Neuronal stem cell (in vitro differentiated cells): ENCODE results near the gene NFATC4.

Experiments
- DNase-seq: peaks from one replicate; pipeline ENCODE4 v3.0.0-alpha.2; 2013; ENCODE audit warnings: low spot score
- H2AFZ ChIP-seq: one replicate; pipeline ENCODE4 v1.6.1; 2013; ENCODE audit warnings: mild to moderate bottlenecking, low read length, inconsistent platforms
- H2AK5ac ChIP-seq: 2 replicates; pipeline ENCODE4 v1.6.1; 2013; ENCODE audit warnings: low read depth, mild to moderate bottlenecking, inconsistent platforms, low read length, moderate library complexity, mixed read lengths
- H2BK120ac ChIP-seq: 2 replicates; pipeline ENCODE4 v1.6.1; 2013; ENCODE audit warnings: low read depth, mild to moderate bottlenecking, inconsistent platforms, low read length, moderate library complexity, mixed read lengths
- H2BK12ac ChIP-seq: one replicate; pipeline ENCODE4 v1.6.1; 2013; ENCODE audit warnings: low read length, inconsistent platforms
- H2BK15ac ChIP-seq: 2 replicates; pipeline ENCODE4 v1.6.1; 2013; ENCODE audit warnings: mild to moderate bottlenecking, low read length, inconsistent platforms, mixed read lengths
- H2BK5ac ChIP-seq: one replicate; pipeline ENCODE4 v1.6.1; 2013; ENCODE audit warnings: inconsistent platforms, mild to moderate bottlenecking, low read length, moderate library complexity
- H3K14ac ChIP-seq: one replicate; pipeline ENCODE4 v1.6.1; 2013; ENCODE audit warnings: low read length, inconsistent platforms
- H3K18ac ChIP-seq: 2 replicates; pipeline ENCODE4 v1.6.1; 2013; ENCODE audit warnings: low read length, inconsistent platforms
- H3K23ac ChIP-seq: 2 replicates; pipeline ENCODE4 v1.6.1; 2013; ENCODE audit warnings: low read depth, mild to moderate bottlenecking, mixed read lengths, low read length, inconsistent platforms; ENCODE audit not compliant: poor library complexity
- H3K27ac ChIP-seq: replicated peaks from 3 replicates; pipeline ENCODE4 v1.5.1; 2013; ENCODE audit warnings: low read length, inconsistent platforms
- H3K27me3 ChIP-seq, 3 experiments: 2 replicates each; pipeline ENCODE4 v1.6.1; 2013; ENCODE audit warnings: low read length in 3 of 3, mild to moderate bottlenecking in 2 of 3, inconsistent platforms in 1 of 3, low read depth in 1 of 3, mixed read lengths in 1 of 3, moderate library complexity in 1 of 3; ENCODE audit not compliant: control insufficient read depth in 3 of 3, insufficient read depth in 3 of 3
- H3K36me3 ChIP-seq, 2 donors: replicated peaks in 1 of 2; 2 replicates each; pipeline ENCODE4 v1.6.1; 2013; ENCODE audit warnings: low read length in 2 of 2; ENCODE audit not compliant: control insufficient read depth in 2 of 2, insufficient read depth in 2 of 2
- H3K4ac ChIP-seq: 2 replicates; pipeline ENCODE4 v1.6.1; 2013; ENCODE audit warnings: inconsistent platforms, mild to moderate bottlenecking, low read length, moderate library complexity
- H3K4me1 ChIP-seq, 2 donors: 1 replicate in 1 of 2; 2 replicates in 1 of 2; pipeline ENCODE4 v1.6.1; 2013; ENCODE audit warnings: low read length in 2 of 2, low read depth in 1 of 2; ENCODE audit not compliant: control insufficient read depth in 2 of 2, insufficient read depth in 1 of 2
- H3K4me2 ChIP-seq: one replicate; pipeline ENCODE4 v1.6.1; 2013; ENCODE audit warnings: mild to moderate bottlenecking, low read length, inconsistent platforms; ENCODE audit not compliant: insufficient read depth, poor library complexity, severe bottlenecking
- H3K4me3 ChIP-seq, 2 donors: 2 replicates each; pipeline ENCODE4 v1.5.1; 2013; ENCODE audit warnings: low read length in 2 of 2, mild to moderate bottlenecking in 2 of 2, inconsistent platforms in 1 of 2, moderate library complexity in 1 of 2
- H3K79me1 ChIP-seq: one replicate; pipeline ENCODE4 v1.6.1; 2013; ENCODE audit warnings: low read depth, mild to moderate bottlenecking, inconsistent platforms, low read length, moderate library complexity
- H3K9ac ChIP-seq: one replicate; pipeline ENCODE4 v1.6.1; 2013; ENCODE audit warnings: mild to moderate bottlenecking, low read depth, low read length, inconsistent platforms; ENCODE audit not compliant: poor library complexity
- H3K9me3 ChIP-seq, 2 donors: replicated peaks in 1 of 2; 2 replicates each; pipeline versions ENCODE3 to v1.6.1; 2013; ENCODE audit warnings: low read length in 2 of 2, mild to moderate bottlenecking in 2 of 2, inconsistent platforms in 1 of 2, low read depth in 1 of 2, mixed read lengths in 1 of 2, moderate library complexity in 1 of 2; ENCODE audit not compliant: control insufficient read depth in 2 of 2, insufficient read depth in 1 of 2
- H4K8ac ChIP-seq: one replicate; pipeline ENCODE4 v1.6.1; 2013; ENCODE audit warnings: low read depth, mild to moderate bottlenecking, inconsistent platforms, low read length, moderate library complexity
- H4K91ac ChIP-seq: one replicate; pipeline ENCODE4 v1.6.1; 2013; ENCODE audit warnings: low read length, low read depth, mild to moderate bottlenecking, inconsistent platforms; ENCODE audit not compliant: poor library complexity
- WGBS, 2 donors: extraction: QIAGEN DNeasy Blood & Tissue Kit; methylation state at CpG; one replicate each; pipeline ENCODE4 v1.1.7; 2013; ENCODE audit warnings: missing lambda C conversion rate in 2 of 2, mixed read lengths in 1 of 2; ENCODE audit not compliant: insufficient read length in 2 of 2, insufficient replicate concordance in 1 of 2; ENCODE audit errors: extremely low coverage in 2 of 2; 5-methylcytosine and 5-hydroxymethylcytosine counted together

The NFATC4 gene

DNA sequence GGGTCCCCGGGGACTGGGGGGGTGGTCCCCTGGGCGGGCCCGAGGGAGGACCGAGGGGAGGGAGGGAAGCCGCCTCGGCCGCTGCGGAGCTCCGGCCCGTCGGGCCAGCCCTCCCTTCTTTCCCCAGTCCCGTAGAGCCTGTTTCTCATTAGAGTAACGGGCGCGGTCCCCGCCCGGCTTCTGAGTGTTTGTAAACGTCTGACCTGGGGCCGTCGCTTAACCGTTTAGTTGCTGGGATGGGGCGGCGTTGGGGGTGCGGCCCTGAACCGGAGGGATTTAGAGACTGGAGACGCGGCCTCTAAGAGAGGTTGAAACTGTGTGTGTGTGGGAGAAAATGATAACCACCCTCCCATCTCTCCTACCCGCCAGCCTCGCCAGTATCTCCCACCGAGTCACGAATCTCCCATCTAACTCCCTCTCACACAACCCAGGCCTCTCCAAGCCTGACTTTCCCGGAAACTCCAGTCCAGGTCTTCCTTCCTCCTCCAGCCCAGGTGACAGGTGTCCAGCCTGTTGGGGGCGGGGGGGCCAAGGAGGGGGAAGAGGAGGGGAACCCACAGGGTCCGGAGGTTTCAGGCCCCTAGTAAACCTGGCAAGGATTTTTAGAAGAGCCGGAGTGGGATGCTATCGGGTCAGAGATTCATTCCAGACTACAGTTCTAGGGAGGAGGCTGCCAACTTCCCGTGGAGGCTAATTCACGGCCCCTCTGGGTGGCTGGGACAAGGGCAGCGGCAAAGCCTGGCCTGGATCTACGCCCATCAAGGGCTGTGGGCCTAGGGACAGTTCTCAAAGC lies 1.1 kb upstream of the NFATC4 start:
- peak overlapping the region; percentile 70 to 83 for H3K4me3 ChIP-seq
- H3K36me3 ChIP-seq = peaks cover 5 to 18% of the 10 kb centered on the region in 2 donors
- H3K9me3 ChIP-seq = no peaks in the 10 kb centered on the region
- no peak overlapping the region for H3K4ac ChIP-seq
- DNase-seq = peak; percentile 97
- H3K79me1 ChIP-seq = peaks cover 2% of the 10 kb centered on the region
- H3K18ac ChIP-seq = peak overlapping the region; percentile 97
- H2AFZ ChIP-seq = peak overlapping the region; percentile 97
- H4K8ac ChIP-seq = peak overlapping the region; percentile 1
- peak overlapping the region; percentile 26 for H3K23ac ChIP-seq
- H3K4me1 ChIP-seq = peaks cover 11 to 16% of the 10 kb centered on the region in 2 donors
- peak overlapping the region; percentile 56 for H2BK120ac ChIP-seq
- H3K9ac ChIP-seq = peak overlapping the region; percentile 65
- peak overlapping the region; percentile 91 for H3K27ac ChIP-seq
- H4K91ac ChIP-seq = no peak overlapping the region
- peak overlapping the region; percentile 65 for H2BK15ac ChIP-seq
- peak overlapping the region; percentile 53 for H2AK5ac ChIP-seq
- H3K4me2 ChIP-seq = peak overlapping the region; percentile 74
- H2BK12ac ChIP-seq = peak overlapping the region; percentile 81
- H3K14ac ChIP-seq = peak overlapping the region; percentile 63
- H2BK5ac ChIP-seq = peak overlapping the region; percentile 98
- H3K27me3 ChIP-seq = peaks cover 0 to 7% (median 1%) of the 10 kb centered on the region in 3 experiments
- no CpG with 5 or more reads among the region's 40 CpGs for WGBS, 2 donors

DNA sequence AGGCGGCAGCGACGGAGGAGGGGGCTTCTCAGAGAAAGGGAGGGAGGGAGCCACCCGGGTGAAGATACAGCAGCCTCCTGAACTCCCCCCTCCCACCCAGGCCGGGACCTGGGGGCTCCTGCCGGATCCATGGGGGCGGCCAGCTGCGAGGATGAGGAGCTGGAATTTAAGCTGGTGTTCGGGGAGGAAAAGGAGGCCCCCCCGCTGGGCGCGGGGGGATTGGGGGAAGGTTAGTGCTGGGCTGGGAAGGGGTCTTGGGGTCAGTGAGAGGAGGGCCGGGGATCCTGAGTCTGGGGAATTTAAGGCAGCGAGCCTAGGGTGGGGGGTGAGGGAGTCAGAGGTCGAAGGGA lies 203 bp downstream of the NFATC4 start:
- Histone ChIP-seq H3K23ac (no peak overlapping the region), H2AK5ac (peak overlapping the region; percentile 99), H4K8ac (no peak overlapping the region), H3K4me1 (peaks cover 11 to 16% of the 10 kb centered on the region in 2 donors), H3K4me3 (peak overlapping the region; percentile 83 to 92), H3K14ac (no peak overlapping the region), H3K27me3 (no peaks in the 10 kb centered on the region), H4K91ac (no peak overlapping the region), H2BK12ac (peak overlapping the region; percentile 58), H3K4ac (peak overlapping the region; percentile 76), H2BK15ac (peak overlapping the region; percentile 97), H2BK120ac (peak overlapping the region; percentile 44), H3K18ac (peak overlapping the region; percentile 95), H3K36me3 (peaks cover 13 to 30% of the 10 kb centered on the region in 2 donors), H3K4me2 (peak overlapping the region; percentile 74), H3K79me1 (peaks cover 2% of the 10 kb centered on the region), H2AFZ (peak overlapping the region; percentile 91), H3K27ac (peak overlapping the region; percentile 85), H3K9ac (peak overlapping the region; percentile 91), H3K9me3 (no peaks in the 10 kb centered on the region), H2BK5ac (peak overlapping the region; percentile 98)
- DNase-seq = peak; percentile 56
- no CpG with 5 or more reads among the region's 15 CpGs for WGBS, 2 donors

GRCh38 chr14:24368562-24369252 lies 723 bp downstream of the NFATC4 start:
- H3K4me3 ChIP-seq = peak overlapping the region; percentile 83 to 92
- DNase-seq = peak; percentile 81
- peak overlapping the region; percentile 91 for H3K9ac ChIP-seq
- no peak overlapping the region for H4K8ac ChIP-seq
- peak overlapping the region; percentile 98 for H3K18ac ChIP-seq
- H4K91ac ChIP-seq = peak overlapping the region; percentile 92
- peak overlapping the region; percentile 85 for H3K27ac ChIP-seq
- WGBS, 2 donors = no CpG with 5 or more reads among the region's 52 CpGs
- peak overlapping the region; percentile 91 for H2AFZ ChIP-seq
- H2BK5ac ChIP-seq = peak overlapping the region; percentile 98
- peaks cover 11 to 16% of the 10 kb centered on the region in 2 donors for H3K4me1 ChIP-seq
- peak overlapping the region; percentile 89 for H3K14ac ChIP-seq
- peak overlapping the region; percentile 99 for H2AK5ac ChIP-seq
- H3K23ac ChIP-seq = peak overlapping the region; percentile 91
- H3K27me3 ChIP-seq = no peaks in the 10 kb centered on the region
- H2BK12ac ChIP-seq = peak overlapping the region; percentile 90
- H3K4ac ChIP-seq = no peak overlapping the region
- H3K4me2 ChIP-seq = peak overlapping the region; percentile 74
- no peaks in the 10 kb centered on the region for H3K9me3 ChIP-seq
- H2BK120ac ChIP-seq = peak overlapping the region; percentile 99
- H3K36me3 ChIP-seq = peaks cover 18 to 36% of the 10 kb centered on the region in 2 donors
- peaks cover 2% of the 10 kb centered on the region for H3K79me1 ChIP-seq
- H2BK15ac ChIP-seq = peak overlapping the region; percentile 97

DNA sequence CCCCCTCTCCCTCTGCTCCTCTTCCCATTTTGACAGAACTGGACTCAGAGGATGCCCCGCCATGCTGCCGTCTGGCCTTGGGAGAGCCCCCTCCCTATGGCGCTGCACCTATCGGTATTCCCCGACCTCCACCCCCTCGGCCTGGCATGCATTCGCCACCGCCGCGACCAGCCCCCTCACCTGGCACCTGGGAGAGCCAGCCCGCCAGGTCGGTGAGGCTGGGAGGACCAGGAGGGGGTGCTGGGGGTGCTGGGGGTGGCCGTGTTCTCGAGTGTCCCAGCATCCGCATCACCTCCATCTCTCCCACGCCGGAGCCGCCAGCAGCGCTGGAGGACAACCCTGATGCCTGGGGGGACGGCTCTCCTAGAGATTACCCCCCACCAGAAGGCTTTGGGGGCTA lies 1.5 kb downstream of the NFATC4 start:
- H3K27ac ChIP-seq = peak overlapping the region; percentile 75
- H3K79me1 ChIP-seq = peaks cover 2% of the 10 kb centered on the region
- H3K23ac ChIP-seq = no peak overlapping the region
- H3K9me3 ChIP-seq = no peaks in the 10 kb centered on the region
- H3K4me2 ChIP-seq = peak overlapping the region; percentile 74
- H2AK5ac ChIP-seq = peak overlapping the region; percentile 72
- H2BK12ac ChIP-seq = no peak overlapping the region
- peak overlapping the region; percentile 85 for H2BK15ac ChIP-seq
- peak overlapping the region; percentile 83 to 92 for H3K4me3 ChIP-seq
- peaks cover 11 to 16% of the 10 kb centered on the region in 2 donors for H3K4me1 ChIP-seq
- H3K4ac ChIP-seq = peak overlapping the region; percentile 53
- peak overlapping the region; percentile 99 for H2BK120ac ChIP-seq
- no peak overlapping the region for H4K8ac ChIP-seq
- H3K36me3 ChIP-seq = peaks cover 23 to 43% of the 10 kb centered on the region in 2 donors
- peak overlapping the region; percentile 91 for H2AFZ ChIP-seq
- no peak for DNase-seq
- no peak overlapping the region for H3K9ac ChIP-seq
- H2BK5ac ChIP-seq = peak overlapping the region; percentile 84
- no peak overlapping the region for H4K91ac ChIP-seq
- no peak overlapping the region for H3K14ac ChIP-seq
- no peaks in the 10 kb centered on the region for H3K27me3 ChIP-seq
- no CpG with 5 or more reads among the region's 20 CpGs for WGBS, 2 donors
- H3K18ac ChIP-seq = peak overlapping the region; percentile 98
